Upper lobe of left lung (tissue), 4 donors: ENCODE results near the gene SSRP1.

Source experiments
- POLR2AphosphoS5 ChIP-seq, 2 donors: sonication (generic); formaldehyde crosslinking; IDR thresholded peaks; one replicate each; pipeline ENCODE4 v1.5.1; 2017; ENCODE audit warnings: antibody characterized with exemption in 2 of 2
- TF ChIP-seq, protein P1 (sequence below), 6 experiments: fragments of 450-650 bp in 4 of 6; fragments of 200-600 bp in 2 of 6; sonication (generic) in 2 of 6; IDR thresholded peaks; one replicate each; pipeline ENCODE4 v1.5.1; 2016 to 2019; ENCODE audit warnings: antibody characterized with exemption in 6 of 6

DNA sequence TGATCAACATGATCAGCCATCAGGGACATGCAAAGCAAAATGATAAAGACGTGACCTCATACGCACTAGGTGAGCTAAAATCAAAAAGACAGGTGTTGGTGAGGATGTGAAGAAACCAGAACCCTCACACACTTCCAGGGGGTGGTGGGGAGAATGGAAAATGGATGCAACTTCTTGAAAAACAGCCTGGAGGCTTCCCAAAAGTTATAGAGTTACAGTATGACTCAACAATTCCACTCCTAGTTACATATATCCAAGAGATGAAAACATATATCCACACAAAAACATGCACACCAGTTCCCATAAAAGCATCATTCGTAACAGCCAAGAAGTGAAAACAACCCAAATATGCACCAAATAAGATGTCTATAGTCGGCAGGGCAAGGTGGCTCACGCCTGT lies 56.6 kb downstream of the SSRP1 start:
- TF ChIP-seq, protein P1, sequence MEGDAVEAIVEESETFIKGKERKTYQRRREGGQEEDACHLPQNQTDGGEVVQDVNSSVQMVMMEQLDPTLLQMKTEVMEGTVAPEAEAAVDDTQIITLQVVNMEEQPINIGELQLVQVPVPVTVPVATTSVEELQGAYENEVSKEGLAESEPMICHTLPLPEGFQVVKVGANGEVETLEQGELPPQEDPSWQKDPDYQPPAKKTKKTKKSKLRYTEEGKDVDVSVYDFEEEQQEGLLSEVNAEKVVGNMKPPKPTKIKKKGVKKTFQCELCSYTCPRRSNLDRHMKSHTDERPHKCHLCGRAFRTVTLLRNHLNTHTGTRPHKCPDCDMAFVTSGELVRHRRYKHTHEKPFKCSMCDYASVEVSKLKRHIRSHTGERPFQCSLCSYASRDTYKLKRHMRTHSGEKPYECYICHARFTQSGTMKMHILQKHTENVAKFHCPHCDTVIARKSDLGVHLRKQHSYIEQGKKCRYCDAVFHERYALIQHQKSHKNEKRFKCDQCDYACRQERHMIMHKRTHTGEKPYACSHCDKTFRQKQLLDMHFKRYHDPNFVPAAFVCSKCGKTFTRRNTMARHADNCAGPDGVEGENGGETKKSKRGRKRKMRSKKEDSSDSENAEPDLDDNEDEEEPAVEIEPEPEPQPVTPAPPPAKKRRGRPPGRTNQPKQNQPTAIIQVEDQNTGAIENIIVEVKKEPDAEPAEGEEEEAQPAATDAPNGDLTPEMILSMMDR (IDR thresholded peaks at IDR 0.05): no peak
- no peak for TF ChIP-seq POLR2AphosphoS5 (IDR thresholded peaks at IDR 0.05)
